ENCODE data around the gene DPYD.

GRCh38 chr1:97243973-97244560, 676.8 kb downstream of the DPYD start:
- TF ChIP-seq FOXK2 (IDR thresholded peaks at IDR 0.05) (no peak), LEF1 (IDR thresholded peaks at IDR 0.05; ENCODE audit: borderline replicate concordance) (no peak), ELF4 (IDR thresholded peaks at IDR 0.05) (no peak), HDGF (IDR thresholded peaks at IDR 0.05; ENCODE audit: borderline replicate concordance) (no peak), SP1 (IDR thresholded peaks at IDR 0.05) (no peak), SUZ12 (IDR thresholded peaks at IDR 0.05) (no peak), TARDBP (IDR thresholded peaks at IDR 0.05) (no peak), L3MBTL2 (conservative IDR thresholded peaks at IDR 0.05) (no peak), BHLHE40 (IDR thresholded peaks at IDR 0.05; ENCODE audit: borderline replicate concordance) (no peak)
- TF ChIP-seq, protein P1, sequence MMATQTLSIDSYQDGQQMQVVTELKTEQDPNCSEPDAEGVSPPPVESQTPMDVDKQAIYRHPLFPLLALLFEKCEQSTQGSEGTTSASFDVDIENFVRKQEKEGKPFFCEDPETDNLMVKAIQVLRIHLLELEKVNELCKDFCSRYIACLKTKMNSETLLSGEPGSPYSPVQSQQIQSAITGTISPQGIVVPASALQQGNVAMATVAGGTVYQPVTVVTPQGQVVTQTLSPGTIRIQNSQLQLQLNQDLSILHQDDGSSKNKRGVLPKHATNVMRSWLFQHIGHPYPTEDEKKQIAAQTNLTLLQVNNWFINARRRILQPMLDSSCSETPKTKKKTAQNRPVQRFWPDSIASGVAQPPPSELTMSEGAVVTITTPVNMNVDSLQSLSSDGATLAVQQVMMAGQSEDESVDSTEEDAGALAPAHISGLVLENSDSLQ (IDR thresholded peaks at IDR 0.05) = no peak

Data from HEK293T (cell line).